GM12864 (cell line): ENCODE results near the gene FOXA1.

Experiments used
- DNase-seq: peaks from one replicate; pipeline ENCODE4 v3.0.0-alpha.2; 2011; ENCODE audit warnings: low read depth
- H3K4me3 ChIP-seq: 2 replicates; pipeline ENCODE4 v1.5.1; 2011; ENCODE audit warnings: mild to moderate bottlenecking, low read depth, low read length, control low read depth
- CTCF ChIP-seq: IDR thresholded peaks from 2 replicates; pipeline ENCODE4 v1.5.1; 2011; ENCODE audit warnings: low read depth, mild to moderate bottlenecking, moderate library complexity, low read length, control low read depth, inconsistent platforms; ENCODE audit errors: missing control alignments

Gene FOXA1

DNA sequence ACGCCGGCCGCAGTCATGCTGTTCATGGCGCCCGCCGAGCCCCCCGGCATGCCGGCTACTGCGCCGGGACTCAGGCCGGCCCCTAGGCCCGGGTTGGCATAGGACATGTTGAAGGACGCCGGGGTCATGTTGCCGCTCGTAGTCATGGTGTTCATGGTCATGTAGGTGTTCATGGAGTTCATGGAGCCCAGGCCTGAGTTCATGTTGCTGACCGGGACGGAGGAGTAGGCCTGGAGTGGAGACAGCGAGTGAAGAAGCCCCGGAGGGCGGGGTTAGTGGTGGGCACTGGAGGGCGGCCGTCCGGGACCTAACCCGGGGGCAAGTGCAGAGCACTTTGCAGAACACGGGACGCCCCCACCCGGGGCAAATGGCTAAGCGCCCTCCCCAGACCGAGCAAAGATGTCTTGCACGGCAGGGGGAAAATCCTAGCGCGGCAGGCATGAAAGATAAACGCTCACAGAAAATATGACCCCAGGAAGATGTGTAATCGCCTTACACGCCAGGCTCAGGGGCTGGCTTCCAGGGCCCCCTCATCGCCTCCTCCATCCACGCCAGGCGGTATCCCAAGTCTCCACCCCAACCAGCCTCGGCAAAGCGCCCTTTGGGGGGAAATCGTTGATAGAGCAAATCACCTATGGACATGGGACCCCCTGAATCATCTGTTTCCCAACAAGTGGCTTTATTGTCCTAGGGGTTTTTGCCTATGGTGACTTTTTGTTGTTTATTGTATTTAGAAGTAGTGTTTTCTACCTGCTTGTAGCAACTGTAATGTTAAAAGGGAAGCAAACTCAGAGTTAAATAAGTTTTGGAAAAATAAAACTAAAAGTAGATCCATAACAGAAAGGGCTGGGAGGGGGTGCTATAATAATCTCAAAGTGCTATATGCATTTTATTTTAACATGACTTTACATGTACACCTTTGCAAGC is 2.3 kb downstream of the FOXA1 start:
- H3K4me3 ChIP-seq: no peak overlapping the region
- TF ChIP-seq CTCF: no peak
- DNase-seq: no peak

DNA sequence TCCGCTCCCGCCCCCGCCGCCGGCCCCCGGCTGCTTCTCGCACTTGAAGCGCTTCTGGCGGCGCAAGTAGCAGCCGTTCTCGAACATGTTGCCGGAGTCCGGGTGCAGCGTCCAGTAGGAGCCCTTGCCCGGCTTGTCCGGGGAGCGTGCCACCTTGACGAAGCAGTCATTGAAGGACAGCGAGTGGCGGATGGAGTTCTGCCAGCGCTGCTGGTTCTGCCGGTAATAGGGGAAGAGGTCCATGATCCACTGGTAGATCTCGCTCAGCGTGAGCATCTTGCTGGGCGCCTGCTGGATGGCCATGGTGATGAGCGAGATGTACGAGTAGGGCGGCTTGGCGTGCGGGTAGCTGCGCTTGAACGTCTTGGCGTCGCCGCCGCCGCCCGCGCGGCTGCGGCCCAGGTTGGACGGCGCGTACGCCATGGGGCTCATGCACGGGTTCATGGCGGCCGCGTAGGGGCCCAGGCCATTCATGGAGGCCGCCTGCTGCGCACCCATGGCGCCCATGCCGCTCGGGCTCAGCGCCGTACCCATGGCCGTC is 3.0 kb downstream of the FOXA1 start:
- TF ChIP-seq CTCF: no peak
- no peak for DNase-seq
- no peak overlapping the region for H3K4me3 ChIP-seq

GRCh38 chr14:37591311-37591940 is 3.6 kb downstream of the FOXA1 start:
- no peak for TF ChIP-seq CTCF
- no peak for DNase-seq
- no peak overlapping the region for H3K4me3 ChIP-seq

- TF ChIP-seq CTCF: no peak
- no peak overlapping the region for H3K4me3 ChIP-seq
- DNase-seq: no peak
Measured at GRCh38 chr14:37590428-37591139, 4.5 kb downstream of the FOXA1 start.

- H3K4me3 ChIP-seq: no peak overlapping the region
- DNase-seq: no peak
- TF ChIP-seq CTCF: no peak
Measured at GRCh38 chr14:37589715-37590427, 5.2 kb downstream of the FOXA1 start.

- H3K4me3 ChIP-seq: no peak overlapping the region
- TF ChIP-seq CTCF: no peak
- no peak for DNase-seq
Measured at GRCh38 chr14:37588956-37589714, 5.9 kb downstream of the FOXA1 start.
